Right hindlimb (tissue), 1 donor: ENCODE results near the gene ALDH1B1.
"Not testable (repeated sequence)": the region's sequence is repeated elsewhere in the genome, so short reads cannot be mapped to it uniquely, and the experiment has no call there.

Source experiments
- DNase-seq: peaks from one replicate; pipeline ENCODE4 v3.0.0-alpha.2; 2018

The ALDH1B1 gene

GRCh38 chr9:38362852-38363588 is 29.5 kb upstream of the ALDH1B1 start:
- DNase-seq: peak; percentile 59

DNA sequence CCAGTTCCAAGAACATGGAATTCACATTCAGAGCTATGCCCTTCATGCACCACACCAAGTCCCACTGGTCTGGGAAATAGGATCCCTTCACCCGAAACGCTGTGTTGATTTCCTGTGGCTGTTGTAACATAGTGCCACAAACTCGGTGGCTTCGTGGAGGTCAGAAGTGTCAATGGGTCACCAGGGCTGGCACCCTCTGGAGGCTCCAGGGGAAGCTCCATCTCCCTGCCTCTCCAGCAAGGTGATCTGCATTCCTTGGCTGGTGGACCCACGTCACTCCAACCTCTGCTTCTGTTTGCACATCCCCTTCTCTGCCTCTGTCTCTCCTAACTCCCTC is 28.9 kb upstream of the ALDH1B1 start:
- DNase-seq: no peak

GRCh38 chr9:38367898-38368297 is 24.6 kb upstream of the ALDH1B1 start:
- no peak for DNase-seq

DNA sequence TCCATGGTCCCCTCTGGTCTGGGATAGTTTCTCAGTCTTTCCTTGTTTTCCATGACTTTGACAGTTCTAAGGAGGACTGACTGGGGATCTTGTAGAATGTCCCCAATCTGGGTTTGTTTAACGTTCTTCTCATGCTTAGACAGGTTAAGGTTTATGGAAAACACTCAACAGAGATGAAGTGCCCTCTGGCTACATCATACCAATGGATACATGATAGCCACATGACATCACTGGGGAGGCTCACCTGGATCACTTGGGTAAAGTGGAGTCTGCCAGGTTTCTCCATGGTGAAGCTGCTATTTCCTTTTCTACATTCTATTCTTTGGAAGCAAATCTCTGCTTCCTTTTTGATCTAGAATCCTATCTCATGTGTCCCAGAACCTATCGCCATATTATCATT is 23.8 kb upstream of the ALDH1B1 start:
- no peak for DNase-seq

- DNase-seq: no peak
These were observed 22.3 kb upstream of the ALDH1B1 start for GRCh38 chr9:38370176-38370575.

GRCh38 chr9:38371495-38371894 is 21.0 kb upstream of the ALDH1B1 start:
- no peak for DNase-seq

- DNase-seq: no peak
These were observed 19.5 kb upstream of the ALDH1B1 start for GRCh38 chr9:38372762-38373619.

GRCh38 chr9:38373679-38374078 is 18.8 kb upstream of the ALDH1B1 start:
- DNase-seq: no peak

- DNase-seq: no peak
These were observed 17.5 kb upstream of the ALDH1B1 start for GRCh38 chr9:38374847-38375571.

DNA sequence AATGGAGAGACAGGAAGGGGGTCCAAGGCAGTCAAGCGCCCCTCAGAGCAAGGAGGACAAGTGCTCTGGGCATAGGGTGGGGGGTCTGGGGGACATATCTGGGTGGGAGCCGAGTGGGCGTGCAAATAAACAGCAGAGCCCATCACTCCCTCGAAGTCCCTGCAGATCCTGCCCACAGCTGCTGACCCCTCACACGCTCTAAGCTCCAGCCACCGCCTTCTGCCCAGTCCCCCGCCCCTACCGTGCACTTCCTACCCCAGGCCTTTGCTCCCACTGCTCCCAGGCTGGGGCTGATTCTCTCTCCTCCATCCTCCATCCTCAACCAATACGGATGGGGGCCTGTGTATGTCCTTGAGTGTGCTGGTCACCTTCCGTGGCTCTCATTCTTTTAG is 16.9 kb upstream of the ALDH1B1 start:
- no peak for DNase-seq

DNA sequence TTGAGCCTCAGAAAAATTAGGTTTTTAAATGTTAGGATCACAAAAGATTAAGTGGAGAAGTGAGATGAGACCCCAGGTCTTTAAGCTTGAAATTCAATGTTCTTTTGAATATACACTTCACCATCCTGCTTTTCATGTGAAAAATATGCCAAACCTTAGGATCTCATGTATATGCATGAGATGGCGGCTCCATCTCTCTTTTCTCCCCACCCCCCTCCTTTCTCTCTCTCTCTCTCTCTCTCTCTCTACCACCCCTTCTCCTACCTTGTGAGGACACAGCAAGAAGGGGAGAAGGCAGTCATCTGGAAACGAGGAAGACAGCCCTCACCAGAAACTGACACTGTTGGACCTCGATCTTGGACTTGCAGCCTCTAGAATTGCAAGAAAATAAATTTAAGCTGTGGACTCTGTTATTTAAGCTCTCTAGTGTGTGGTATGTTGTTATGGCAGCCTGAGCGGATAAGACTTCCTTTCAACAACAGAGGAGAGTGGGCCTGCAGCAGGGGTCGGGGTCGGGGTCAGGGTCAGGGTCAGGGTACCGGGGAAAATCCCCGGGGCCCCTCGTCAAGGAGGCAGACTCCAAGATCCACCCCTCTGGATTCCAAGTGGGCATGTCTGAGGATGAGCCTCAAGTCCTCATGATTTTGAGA is 16.4 kb upstream of the ALDH1B1 start:
- DNase-seq: no peak

GRCh38 chr9:38377336-38378083 is 15.0 kb upstream of the ALDH1B1 start:
- not testable (repeated sequence) for DNase-seq

DNA sequence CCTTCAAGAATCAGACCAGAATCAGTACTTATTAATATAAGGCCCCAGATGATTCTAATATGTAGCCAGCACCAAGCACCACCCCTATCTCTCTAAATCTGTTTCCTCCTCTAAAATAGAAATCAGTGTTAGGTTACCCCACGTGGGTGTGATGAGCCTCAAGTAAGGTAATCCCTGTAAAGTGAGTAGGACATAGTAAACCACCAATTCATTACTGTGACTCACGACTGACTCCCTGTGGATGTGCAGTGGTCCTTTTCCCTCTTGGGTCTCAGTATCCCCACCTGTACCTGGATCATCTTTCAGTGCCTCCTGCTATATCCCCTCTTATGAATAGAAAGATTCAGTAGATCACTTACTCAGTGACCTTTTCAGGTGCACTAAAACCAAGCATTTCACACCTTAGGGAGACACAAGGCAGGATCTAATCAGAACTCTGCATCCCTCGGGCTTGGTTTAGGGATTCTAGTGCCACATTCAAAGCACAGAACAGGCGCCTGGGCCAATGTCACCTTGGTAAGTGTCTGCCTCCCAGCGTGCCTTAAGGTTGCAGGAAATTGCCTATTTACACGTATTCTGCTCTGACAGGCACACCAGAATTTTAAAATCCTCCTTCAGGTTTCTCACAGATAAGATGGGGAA is 12.2 kb upstream of the ALDH1B1 start:
- DNase-seq: no peak

GRCh38 chr9:38380872-38381534 is 11.5 kb upstream of the ALDH1B1 start:
- DNase-seq: no peak

- DNase-seq: no peak
These were observed 10.4 kb upstream of the ALDH1B1 start for GRCh38 chr9:38382141-38382540.

- DNase-seq: no peak
These were observed 7.3 kb upstream of the ALDH1B1 start for GRCh38 chr9:38384990-38385848.

GRCh38 chr9:38385896-38386295 is 6.6 kb upstream of the ALDH1B1 start:
- DNase-seq: no peak

GRCh38 chr9:38386319-38386895 is 6.1 kb upstream of the ALDH1B1 start:
- no peak for DNase-seq

- no peak for DNase-seq
These were observed 5.4 kb upstream of the ALDH1B1 start for GRCh38 chr9:38387066-38387465.

DNA sequence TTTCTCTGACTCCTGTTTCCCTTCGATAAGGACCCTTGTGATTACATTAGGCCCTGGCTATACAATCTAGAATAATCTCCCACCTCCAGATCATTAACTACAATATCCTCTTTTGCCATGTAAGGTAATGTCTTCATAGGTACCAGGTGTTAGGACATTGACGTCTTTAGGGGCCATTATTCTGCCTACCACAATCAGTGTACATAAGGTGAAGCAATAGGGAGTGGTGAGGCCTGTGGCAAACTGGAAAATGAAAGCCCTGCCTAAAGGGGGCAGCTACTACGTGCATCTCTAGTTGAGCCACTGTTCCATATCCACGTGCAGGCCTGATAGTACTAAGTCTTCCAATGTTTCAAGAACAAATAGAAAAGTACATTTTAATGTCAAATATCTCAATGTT is 4.8 kb upstream of the ALDH1B1 start:
- no peak for DNase-seq
